T-helper 17 cell (primary cell): ENCODE measurements around the gene ZNF79. TPM values are rescaled to one million over a fixed set of nuclear protein-coding genes. Genes with fewer than 3 reads are reported as not detected.

Experiments used
- ATAC-seq: fragments of 150-1000 bp; cut with Tn5 transposase; 2 replicates; pipeline ENCODE4 v1.10.0; 2021; ENCODE audit warnings: mild to moderate bottlenecking, moderate library complexity
- DNase-seq, 3 donors: peaks; one replicate each; pipeline versions ENCODE4 v3.0.0 to v3.0.0-alpha.2; 2020 to 2021
- H3K9me3 ChIP-seq: one replicate; pipeline ENCODE4 v1.7.0; 2013; ENCODE audit warnings: low read length, mild to moderate bottlenecking; ENCODE audit not compliant: control insufficient read depth, poor library complexity, severe bottlenecking
- H3K27ac Mint-ChIP-seq: one replicate; pipeline ENCODE4 v1.8.0; 2022; ENCODE audit warnings: mild to moderate bottlenecking, moderate library complexity, mixed read lengths
- H3K27me3 Mint-ChIP-seq: one replicate; pipeline ENCODE4 v1.8.0; 2022; ENCODE audit warnings: mixed read lengths
- H3K36me3 Mint-ChIP-seq: one replicate; pipeline ENCODE4 v1.8.0; 2022; ENCODE audit warnings: low read depth, mixed read lengths
- H3K4me1 Mint-ChIP-seq: one replicate; pipeline ENCODE4 v1.8.0; 2022; ENCODE audit warnings: mild to moderate bottlenecking, mixed read lengths
- H3K4me3 Mint-ChIP-seq: one replicate; pipeline ENCODE4 v1.8.0; 2022; ENCODE audit warnings: mild to moderate bottlenecking, moderate library complexity, mixed read lengths
- total RNA-seq, 4 donors: library from RNA in 2 of 4; stranded (reverse) in 2 of 4; gene quantifications; one replicate each; pipeline ENCODE4 v1.2.3 and lab custom pipeline; 2022 to 2026

ZNF79 gene
- total RNA-seq (1 to 10 TPM; 7.9 to 8.4 TPM), total RNA-seq (lab: John Stamatoyannopoulos, UW) (7.5 to 28.9 reads per million in 2 donors)

DNA sequence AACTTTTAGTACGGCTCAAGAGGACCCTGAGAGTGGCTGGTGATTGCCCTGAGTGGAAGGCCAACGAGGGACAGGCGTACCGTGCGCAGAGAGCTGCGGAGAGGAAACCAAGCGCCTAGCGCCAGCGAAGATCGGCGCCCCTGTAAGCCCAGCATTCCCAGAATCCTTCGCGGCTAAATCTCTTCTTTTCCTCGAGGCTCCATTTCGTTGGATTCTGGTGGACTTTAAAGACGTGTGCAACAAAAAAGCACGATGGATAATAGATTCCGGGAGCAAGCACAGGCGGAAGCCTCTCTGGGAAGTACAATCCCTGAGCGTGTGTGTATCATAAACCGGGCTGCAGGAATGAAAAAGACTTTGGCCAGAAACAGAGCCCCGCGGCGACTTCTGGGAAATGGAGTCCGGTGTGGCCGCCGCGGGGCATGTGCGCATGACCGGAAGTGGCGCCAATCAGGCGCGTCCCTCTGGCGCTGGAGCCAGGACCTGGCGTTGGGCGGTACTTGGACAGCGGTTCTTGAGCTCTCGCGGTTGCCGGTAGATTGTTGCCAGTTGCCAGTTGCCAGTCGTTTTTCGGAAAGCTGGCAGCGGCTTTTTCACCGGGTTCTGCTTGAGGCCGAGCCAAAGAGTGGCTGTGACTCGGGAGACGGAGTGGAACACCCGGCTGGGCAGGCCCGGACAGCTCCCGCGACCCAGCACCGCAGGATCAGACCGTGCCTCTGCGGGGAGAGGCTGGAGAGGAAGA lies at the start of gene ZNF79:
Gene ZNF79, plus strand, starts transcription at position 449 of the 742 bp plus-strand sequence. CDS start 406 bp downstream, outside the sequence.
- Mint-ChIP-seq H3K4me3 (peak within 1 kb of the TSS; percentile 98), H3K36me3 (peaks cover 2% of the 10 kb centered on the region), H3K27me3 (no peaks in the 10 kb centered on the region), H3K4me1 (peaks cover 34% of the 10 kb centered on the region), H3K27ac (peak within 1 kb of the TSS; percentile 97)
- ATAC-seq (peak; percentile 93), DNase-seq (peak; percentile 83 to 88 (median 84))
- no peaks in the 10 kb centered on the region for H3K9me3 ChIP-seq

DNA sequence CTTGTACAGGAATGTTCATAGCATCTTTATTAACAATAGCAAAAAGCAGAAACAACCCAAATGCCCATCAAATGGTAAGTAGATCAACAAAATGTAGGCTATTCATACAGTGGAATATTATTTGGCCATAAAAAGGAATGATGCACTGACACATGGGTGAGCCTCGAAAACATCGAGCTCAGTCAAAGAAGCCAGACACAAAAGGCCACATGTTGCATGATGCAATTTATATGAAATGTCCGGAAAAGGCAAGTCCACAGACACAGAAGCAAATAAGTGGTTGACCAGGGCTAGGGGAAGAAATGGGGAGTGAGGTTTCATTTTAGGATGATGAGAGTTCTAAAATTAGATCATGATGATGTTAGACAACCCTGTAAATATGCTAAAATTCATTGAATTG lies 43.7 kb upstream of the ZNF79 start:
- no peak overlapping the region for H3K27ac Mint-ChIP-seq
- ATAC-seq, result no peak

DNA sequence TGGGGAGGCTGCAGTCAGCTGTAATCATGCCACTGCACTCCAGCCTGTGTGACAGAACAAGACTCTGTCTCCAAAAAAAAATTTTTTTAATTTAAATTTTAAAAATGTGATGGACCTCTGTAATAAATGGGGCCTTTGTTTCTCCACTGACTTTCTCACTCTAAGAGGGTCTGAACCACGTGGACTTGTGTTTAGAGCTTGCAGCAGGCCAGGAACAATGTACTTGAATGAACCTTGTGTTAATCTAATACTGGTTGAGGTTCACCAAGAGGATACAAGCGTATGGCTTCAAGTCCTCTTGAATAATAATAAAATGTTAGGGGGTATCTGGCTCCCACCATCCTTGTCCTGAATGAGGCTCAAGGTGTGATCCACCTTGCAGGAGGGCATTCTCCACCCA lies 41.6 kb upstream of the ZNF79 start:
- Mint-ChIP-seq H3K27ac (no peak overlapping the region), H3K4me3 (no peak overlapping the region)

More for the DNA sequence above, 43.7 kb upstream of the ZNF79 start:
- Mint-ChIP-seq H3K4me3 (no peak overlapping the region), H3K36me3 (peaks cover 2% of the 10 kb centered on the region), H3K4me1 (peaks cover 6% of the 10 kb centered on the region), H3K27me3 (peaks cover 47% of the 10 kb centered on the region)
- DNase-seq, result no peak
- peaks cover 7% of the 10 kb centered on the region for H3K9me3 ChIP-seq

DNA sequence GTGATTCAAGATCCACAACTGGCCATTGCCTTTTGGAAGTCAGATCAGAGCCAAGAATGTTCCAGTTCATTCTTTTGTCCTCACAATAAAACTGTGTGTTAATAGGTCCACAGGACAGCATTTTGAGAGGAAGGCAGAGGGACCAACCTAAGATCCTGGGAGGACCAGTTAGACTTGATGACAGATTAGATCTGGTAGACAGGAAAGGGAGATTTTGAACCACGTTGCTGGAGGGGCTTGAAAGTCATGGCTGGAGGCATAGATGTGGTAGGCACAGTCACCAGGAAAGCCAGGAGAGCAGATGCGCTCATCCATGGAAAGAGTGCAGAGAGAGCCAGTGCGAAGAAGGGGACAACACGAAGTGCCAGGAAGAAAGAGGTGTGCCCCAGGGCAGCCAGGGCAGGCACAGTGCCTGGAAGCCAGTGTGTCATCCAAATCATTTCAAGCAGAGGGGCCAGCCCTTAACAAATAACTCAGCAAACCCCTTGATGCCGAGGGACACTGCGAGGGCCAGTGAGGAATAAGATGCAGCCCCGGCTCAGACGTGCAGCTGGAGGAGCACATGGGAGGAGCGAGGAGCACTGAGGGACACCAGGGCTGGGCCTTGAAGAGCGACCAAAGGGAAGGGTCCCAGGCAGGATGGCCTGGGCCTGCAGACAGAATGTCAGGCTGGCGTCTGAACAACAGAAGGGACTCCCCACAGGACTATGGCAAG lies 40.0 kb upstream of the ZNF79 start:
- Mint-ChIP-seq H3K27ac (no peak overlapping the region), H3K4me3 (peak overlapping the region; percentile 21), H3K36me3 (peaks cover 4% of the 10 kb centered on the region), H3K4me1 (peaks cover 30% of the 10 kb centered on the region), H3K27me3 (peaks cover 64% of the 10 kb centered on the region)
- H3K9me3 ChIP-seq, result peaks cover 3% of the 10 kb centered on the region
- no peak for DNase-seq
- ATAC-seq, result no peak

More for the DNA sequence above, 41.6 kb upstream of the ZNF79 start:
- DNase-seq, result no peak
- ATAC-seq, result no peak
- Mint-ChIP-seq H3K36me3 (peaks cover 4% of the 10 kb centered on the region), H3K27me3 (peaks cover 57% of the 10 kb centered on the region), H3K4me1 (peaks cover 16% of the 10 kb centered on the region)
- peaks cover 7% of the 10 kb centered on the region for H3K9me3 ChIP-seq

DNA sequence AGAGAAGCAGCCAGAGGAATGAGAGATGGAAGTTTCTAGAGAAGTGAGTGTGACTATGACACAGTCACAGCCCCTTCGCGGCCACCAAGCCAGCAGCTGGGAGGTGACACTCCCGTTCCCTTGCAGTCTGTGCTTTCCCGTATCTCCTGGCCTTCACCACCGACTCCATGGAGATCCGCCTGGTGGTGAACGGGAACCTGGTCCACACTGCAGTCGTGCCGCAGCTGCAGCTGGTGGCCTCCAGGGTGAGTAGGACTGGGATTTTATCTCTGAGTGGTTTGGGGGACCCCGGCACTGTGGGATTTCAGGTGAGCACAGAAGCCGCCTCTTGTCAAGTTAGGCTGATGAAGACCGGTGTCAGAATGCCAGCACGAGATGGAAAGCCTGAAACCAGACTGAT lies 39.3 kb upstream of the ZNF79 start:
- no peak overlapping the region for H3K4me3 Mint-ChIP-seq
- H3K27ac Mint-ChIP-seq, result no peak overlapping the region
- no peak for DNase-seq
- no peak for ATAC-seq
- no peaks in the 10 kb centered on the region for H3K9me3 ChIP-seq
- H3K4me1 Mint-ChIP-seq, result peaks cover 30% of the 10 kb centered on the region
- peaks cover 65% of the 10 kb centered on the region for H3K27me3 Mint-ChIP-seq
- H3K36me3 Mint-ChIP-seq, result peaks cover 4% of the 10 kb centered on the region

DNA sequence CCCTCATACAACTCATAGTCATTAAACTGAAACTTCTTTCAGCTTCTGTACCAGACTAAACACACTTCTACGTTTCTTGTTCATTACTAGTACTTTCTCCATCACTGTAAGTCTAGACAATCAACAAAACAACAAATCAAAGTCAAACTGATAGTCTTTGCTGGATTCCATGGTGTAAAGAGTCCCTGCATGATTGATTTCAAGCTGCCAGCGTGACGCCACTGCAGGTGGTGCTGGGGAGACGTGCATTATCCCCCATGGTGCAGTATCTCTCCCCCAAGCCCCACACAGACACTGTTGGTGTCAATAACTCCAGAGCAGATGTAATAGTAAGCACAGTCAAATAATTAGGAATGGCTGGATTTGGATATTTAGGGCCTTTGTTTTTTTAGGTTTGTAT lies 37.9 kb upstream of the ZNF79 start:
- Mint-ChIP-seq H3K4me3 (no peak overlapping the region), H3K27ac (no peak overlapping the region), H3K4me1 (peaks cover 30% of the 10 kb centered on the region), H3K36me3 (peaks cover 4% of the 10 kb centered on the region), H3K27me3 (peaks cover 58% of the 10 kb centered on the region)
- H3K9me3 ChIP-seq, result no peaks in the 10 kb centered on the region
- DNase-seq (no peak), ATAC-seq (no peak)

DNA sequence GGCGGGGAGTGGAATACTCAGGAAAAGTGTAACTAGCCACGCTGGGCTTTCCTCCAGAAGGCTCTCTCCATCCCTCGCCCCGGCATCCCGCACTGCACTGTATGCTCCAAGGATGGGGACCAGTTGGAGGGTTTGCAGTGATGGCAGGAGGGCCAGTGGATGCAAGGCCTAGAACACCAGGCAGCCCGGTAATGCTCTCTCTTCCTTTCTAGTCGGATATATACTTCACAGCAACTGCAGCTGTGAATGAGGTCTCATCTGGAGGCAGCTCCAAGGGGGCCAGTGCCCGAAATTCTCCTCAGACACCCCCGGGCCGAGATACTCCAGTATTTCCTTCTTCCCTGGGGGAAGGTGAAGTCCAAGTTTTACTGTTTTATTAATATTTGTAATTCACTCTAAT lies 37.2 kb upstream of the ZNF79 start:
- no peaks in the 10 kb centered on the region for H3K9me3 ChIP-seq
- Mint-ChIP-seq H3K4me3 (no peak overlapping the region), H3K27ac (no peak overlapping the region), H3K36me3 (peaks cover 4% of the 10 kb centered on the region), H3K4me1 (peaks cover 30% of the 10 kb centered on the region), H3K27me3 (peaks cover 63% of the 10 kb centered on the region)
- DNase-seq, result no peak
- no peak for ATAC-seq

DNA sequence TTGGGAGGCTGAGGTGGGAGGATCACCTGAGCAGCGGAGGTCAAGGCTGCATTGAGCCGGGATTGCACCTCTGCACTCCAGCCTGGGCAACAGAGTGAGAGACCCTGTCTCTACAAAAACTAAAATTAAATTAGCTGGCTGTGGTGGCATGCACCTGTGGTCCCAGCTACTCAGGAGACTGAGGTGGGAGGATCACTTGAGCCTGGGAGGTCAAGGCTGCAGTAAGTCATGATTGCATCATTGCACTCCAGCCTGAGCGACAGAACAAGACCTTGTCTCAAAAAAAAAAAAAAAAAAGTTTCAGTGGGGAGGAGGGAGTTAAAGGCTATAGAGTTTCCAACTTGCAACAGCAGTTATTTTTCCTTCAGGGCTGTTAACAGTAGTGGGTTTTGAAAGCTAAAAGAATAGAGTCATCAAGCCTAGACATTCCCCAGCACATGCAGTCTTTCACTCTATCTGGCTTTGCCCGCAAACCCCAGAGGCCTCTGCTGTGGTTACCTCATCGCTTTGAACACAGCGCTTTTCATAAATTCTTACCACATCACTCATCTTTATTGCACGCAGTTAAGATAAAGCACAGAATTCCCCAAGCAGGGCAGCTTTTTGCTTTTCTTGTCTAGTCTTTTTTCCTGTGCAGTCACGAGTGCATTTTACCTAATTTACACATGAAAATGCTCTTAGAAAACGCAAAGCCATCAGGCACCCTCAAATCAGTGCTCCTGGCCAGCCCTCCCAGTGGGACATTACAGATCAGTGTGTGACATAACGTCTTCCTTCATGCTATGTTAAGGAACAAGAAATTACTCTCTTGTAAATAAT lies 35.9 kb upstream of the ZNF79 start:
- Mint-ChIP-seq H3K4me3 (peak overlapping the region; percentile 66), H3K27ac (peak overlapping the region; percentile 89), H3K27me3 (peaks cover 68% of the 10 kb centered on the region), H3K36me3 (peaks cover 4% of the 10 kb centered on the region), H3K4me1 (peaks cover 35% of the 10 kb centered on the region)
- H3K9me3 ChIP-seq, result no peaks in the 10 kb centered on the region
- DNase-seq, result peak; percentile 59 to 77 (median 77)
- ATAC-seq, result peak; percentile 98

DNA sequence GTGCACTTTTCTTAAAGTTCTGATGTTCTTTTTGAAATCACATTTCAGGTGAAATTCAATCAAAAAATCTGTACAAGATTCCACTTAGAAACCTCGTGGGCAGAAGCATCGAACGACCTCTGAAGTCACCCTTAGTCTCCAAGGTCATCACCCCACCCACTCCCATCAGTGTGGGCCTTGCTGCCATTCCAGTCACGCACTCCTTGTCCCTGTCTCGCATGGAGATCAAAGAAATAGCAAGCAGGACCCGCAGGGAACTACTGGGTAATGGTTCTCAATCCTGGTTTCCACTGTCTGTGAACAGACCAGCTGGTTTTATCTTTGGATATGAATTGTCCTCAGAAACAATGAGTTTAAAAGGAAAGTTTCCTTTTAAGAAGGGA lies 35.3 kb upstream of the ZNF79 start:
- peaks cover 2% of the 10 kb centered on the region for H3K36me3 Mint-ChIP-seq
- DNase-seq (no peak), ATAC-seq (no peak)
- peak overlapping the region; percentile 66 for H3K4me3 Mint-ChIP-seq
- H3K27me3 Mint-ChIP-seq, result peaks cover 62% of the 10 kb centered on the region
- peaks cover 35% of the 10 kb centered on the region for H3K4me1 Mint-ChIP-seq
- no peaks in the 10 kb centered on the region for H3K9me3 ChIP-seq
- H3K27ac Mint-ChIP-seq, result peak overlapping the region; percentile 89

DNA sequence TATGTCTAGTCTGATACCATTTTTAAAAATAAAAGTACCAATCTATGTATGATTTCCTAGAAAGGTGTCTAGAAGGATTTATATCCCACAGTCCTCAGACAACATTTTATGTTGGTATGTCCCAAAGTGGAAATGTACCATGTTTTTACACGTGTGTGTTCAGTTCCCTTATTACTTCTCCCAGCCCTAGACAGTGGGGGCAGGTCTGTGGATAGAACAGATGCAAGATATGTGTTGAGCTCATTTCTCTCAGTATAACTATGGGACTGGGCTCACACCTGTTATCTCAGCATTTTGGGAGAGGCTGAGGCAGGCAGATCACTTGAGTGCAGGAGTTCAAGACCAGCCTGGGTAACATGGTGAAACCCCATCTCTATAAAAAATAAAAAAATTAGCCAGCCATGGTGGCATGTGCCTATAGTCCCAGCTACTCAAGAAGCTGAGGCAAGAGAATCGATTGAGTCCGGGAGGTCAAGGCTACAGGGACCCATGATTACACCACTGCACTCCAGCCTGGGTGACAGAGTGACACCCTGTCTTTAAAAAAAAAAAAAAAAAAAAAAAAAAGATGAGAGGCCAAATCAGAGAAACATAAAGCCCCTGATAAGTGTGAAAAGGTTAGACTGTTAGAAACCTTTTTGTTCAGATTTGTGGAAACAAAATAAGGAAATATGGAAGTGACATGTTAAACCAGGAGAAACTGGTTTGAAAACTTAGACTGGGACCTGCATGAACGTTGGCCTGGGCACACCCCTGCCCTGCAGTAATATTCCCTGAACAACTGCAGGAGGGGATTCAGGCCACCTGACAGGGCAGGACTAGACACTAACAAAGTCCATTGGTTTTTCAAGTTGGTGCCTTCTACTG lies 34.6 kb upstream of the ZNF79 start:
- H3K36me3 Mint-ChIP-seq, result peaks cover 2% of the 10 kb centered on the region
- no peak for DNase-seq
- peaks cover 55% of the 10 kb centered on the region for H3K27me3 Mint-ChIP-seq
- H3K4me1 Mint-ChIP-seq, result peaks cover 31% of the 10 kb centered on the region
- no peak overlapping the region for H3K4me3 Mint-ChIP-seq
- H3K27ac Mint-ChIP-seq, result peak overlapping the region; percentile 89
- no peak for ATAC-seq
- no peaks in the 10 kb centered on the region for H3K9me3 ChIP-seq

DNA sequence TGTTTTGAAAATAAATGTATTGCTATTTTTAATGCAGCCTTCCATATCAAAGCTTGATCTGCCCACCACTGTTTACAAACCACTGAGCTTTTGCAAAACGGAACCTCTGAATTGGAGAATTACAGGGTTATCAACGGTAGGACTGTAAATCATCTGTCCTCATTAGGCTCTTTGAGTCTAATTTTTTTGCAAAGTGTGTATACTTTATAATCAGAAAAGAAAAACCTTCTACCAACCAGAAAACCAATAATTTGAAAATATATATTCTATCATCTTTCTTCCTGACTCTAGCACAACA lies 34.0 kb upstream of the ZNF79 start:
- no peak overlapping the region for H3K27ac Mint-ChIP-seq
- ATAC-seq (no peak), DNase-seq (no peak)
- H3K4me3 Mint-ChIP-seq, result no peak overlapping the region
- H3K36me3 Mint-ChIP-seq, result peaks cover 2% of the 10 kb centered on the region
- peaks cover 29% of the 10 kb centered on the region for H3K4me1 Mint-ChIP-seq
- peaks cover 52% of the 10 kb centered on the region for H3K27me3 Mint-ChIP-seq
- H3K9me3 ChIP-seq, result no peaks in the 10 kb centered on the region

DNA sequence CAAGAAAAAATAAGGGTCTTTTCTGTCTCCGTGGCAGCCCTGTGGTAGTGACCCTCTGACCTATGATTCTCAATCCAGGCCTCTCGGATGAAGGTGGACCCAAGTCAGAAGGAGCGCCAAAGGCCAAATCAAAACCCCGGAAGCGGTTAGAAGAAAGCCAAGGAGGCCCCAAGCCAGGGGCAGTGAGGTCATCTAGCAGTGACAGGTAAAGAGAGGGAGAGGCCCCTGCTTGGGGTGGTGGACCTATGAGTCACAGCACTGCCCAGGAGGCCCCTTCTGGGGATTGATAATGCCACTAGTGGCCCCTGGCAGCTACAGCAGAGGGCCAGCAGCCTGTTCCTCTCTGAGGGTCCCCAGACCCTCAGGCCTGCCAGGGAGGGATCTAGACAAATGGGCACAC lies 33.6 kb upstream of the ZNF79 start:
- Mint-ChIP-seq H3K27ac (no peak overlapping the region), H3K4me3 (no peak overlapping the region), H3K36me3 (peaks cover 2% of the 10 kb centered on the region), H3K27me3 (peaks cover 52% of the 10 kb centered on the region), H3K4me1 (peaks cover 28% of the 10 kb centered on the region)
- DNase-seq (no peak), ATAC-seq (no peak)
- H3K9me3 ChIP-seq, result no peaks in the 10 kb centered on the region
